ENCODE measurements around the gene TTC21A.

Gene TTC21A

GRCh38 chr3:39125841-39126500 is 18.5 kb downstream of the TTC21A start:
- no peak for TF ChIP-seq CTCF (IDR thresholded peaks at IDR 0.05; ENCODE audit: low read depth, low read length, missing control alignments)
- no peak overlapping the region for H3K4me3 ChIP-seq (replicated peaks; ENCODE audit: low read depth, low read length)
- DNase-seq (ENCODE audit: extremely low read depth, low read depth), result no peak

- TF ChIP-seq CTCF (IDR thresholded peaks at IDR 0.05; ENCODE audit: low read depth, low read length, missing control alignments), result peak; percentile 77
Measured at GRCh38 chr3:39126532-39127071, 19.1 kb downstream of the TTC21A start.

GRCh38 chr3:39127269-39127907 is 19.9 kb downstream of the TTC21A start:
- no peak for TF ChIP-seq CTCF (IDR thresholded peaks at IDR 0.05; ENCODE audit: low read depth, low read length, missing control alignments)
- H3K4me3 ChIP-seq (replicated peaks; ENCODE audit: low read depth, low read length), result no peak overlapping the region
- no peak for DNase-seq (ENCODE audit: extremely low read depth, low read depth)

More at GRCh38 chr3:39126532-39127071, 19.1 kb downstream of the TTC21A start:
- no peak overlapping the region for H3K4me3 ChIP-seq (replicated peaks; ENCODE audit: low read depth, low read length)
- DNase-seq (ENCODE audit: extremely low read depth, low read depth), result peak; percentile 52

- DNase-seq (ENCODE audit: extremely low read depth, low read depth), result no peak
- H3K4me3 ChIP-seq (replicated peaks; ENCODE audit: low read depth, low read length), result no peak overlapping the region
- no peak for TF ChIP-seq CTCF (IDR thresholded peaks at IDR 0.05; ENCODE audit: low read depth, low read length, missing control alignments)
Measured at GRCh38 chr3:39127908-39128304, 20.4 kb downstream of the TTC21A start.

- no peak for DNase-seq (ENCODE audit: extremely low read depth, low read depth)
- H3K4me3 ChIP-seq (replicated peaks; ENCODE audit: low read depth, low read length), result no peak overlapping the region
- TF ChIP-seq CTCF (IDR thresholded peaks at IDR 0.05; ENCODE audit: low read depth, low read length, missing control alignments), result no peak
Measured at GRCh38 chr3:39128951-39129350, 21.5 kb downstream of the TTC21A start.

- TF ChIP-seq CTCF (IDR thresholded peaks at IDR 0.05; ENCODE audit: low read depth, low read length, missing control alignments), result no peak
- H3K4me3 ChIP-seq (replicated peaks; ENCODE audit: low read depth, low read length), result no peak overlapping the region
- DNase-seq (ENCODE audit: extremely low read depth, low read depth), result no peak
Measured at GRCh38 chr3:39130026-39130425, 22.5 kb downstream of the TTC21A start.
